ENCODE results near the gene COX20. TPM values are rescaled to one million over a fixed set of nuclear protein-coding genes. Genes with fewer than 3 reads are reported as not detected.

COX20 gene
- total and polyA plus RNA-seq, 2 donors from 2014 or later: 45.4 to 171 TPM

- intact Hi-C loops (cut with DNase I): no loop called here
- TF ChIP-seq CTCF (IDR thresholded peaks at IDR 0.05; ENCODE audit: borderline replicate concordance, extremely low read depth, insufficient read depth): no peak
- H3K4me3 ChIP-seq (ENCODE audit: low read length in 3 of 3): no peak overlapping the region
- no peaks in the 10 kb centered on the region for H3K27me3 ChIP-seq (ENCODE audit: control insufficient read depth, insufficient read depth, low read length)
- H3K9ac ChIP-seq (ENCODE audit: low read length in 3 of 3): no peak overlapping the region
- H3K27ac ChIP-seq (ENCODE audit: low read depth in 2 of 2, low read length in 2 of 2): no peak overlapping the region
- FAIRE-seq (no peak), DNase-seq (no peak)
- H3K4me1 ChIP-seq (ENCODE audit: control insufficient read depth in 2 of 3, insufficient read depth in 2 of 3, low read depth in 1 of 3, low read length in 3 of 3): peaks cover 0 to 5% (median 0%) of the 10 kb centered on the region in 3 donors
- peaks cover 24 to 51% (median 32%) of the 10 kb centered on the region in 3 donors for H3K36me3 ChIP-seq (ENCODE audit: control insufficient read depth in 2 of 3, insufficient read depth in 3 of 3, low read length in 3 of 3)
- H3K9me3 ChIP-seq (ENCODE audit: control insufficient read depth in 2 of 3, insufficient read depth in 1 of 3, low read length in 3 of 3): no peaks in the 10 kb centered on the region
Measured at GRCh38 chr1:244852694-244853093, 17.2 kb downstream of the COX20 start.

GRCh38 chr1:244854166-244854565 is 18.7 kb downstream of the COX20 start:
- TF ChIP-seq CTCF (IDR thresholded peaks at IDR 0.05; ENCODE audit: borderline replicate concordance, extremely low read depth, insufficient read depth): no peak
- FAIRE-seq: no peak
- Histone ChIP-seq H3K9ac (ENCODE audit: low read length in 3 of 3) (no peak overlapping the region), H3K36me3 (ENCODE audit: control insufficient read depth in 2 of 3, insufficient read depth in 3 of 3, low read length in 3 of 3) (peaks cover 32 to 59% (median 44%) of the 10 kb centered on the region in 3 donors), H3K4me3 (ENCODE audit: low read length in 3 of 3) (no peak overlapping the region), H3K27ac (ENCODE audit: low read depth in 2 of 2, low read length in 2 of 2) (no peak overlapping the region), H3K4me1 (ENCODE audit: control insufficient read depth in 2 of 3, insufficient read depth in 2 of 3, low read depth in 1 of 3, low read length in 3 of 3) (peaks cover 0 to 5% (median 4%) of the 10 kb centered on the region in 3 donors), H3K27me3 (ENCODE audit: control insufficient read depth, insufficient read depth, low read length) (no peaks in the 10 kb centered on the region), H3K9me3 (ENCODE audit: control insufficient read depth in 2 of 3, insufficient read depth in 1 of 3, low read length in 3 of 3) (no peaks in the 10 kb centered on the region)
- DNase-seq: no peak
- intact Hi-C loops (cut with DNase I): no loop called here

- intact Hi-C loops (cut with DNase I): no loop called here
- Histone ChIP-seq H3K36me3 (ENCODE audit: control insufficient read depth in 2 of 3, insufficient read depth in 3 of 3, low read length in 3 of 3) (peaks cover 34 to 66% (median 47%) of the 10 kb centered on the region in 3 donors), H3K9me3 (ENCODE audit: control insufficient read depth in 2 of 3, insufficient read depth in 1 of 3, low read length in 3 of 3) (no peaks in the 10 kb centered on the region), H3K4me1 (ENCODE audit: control insufficient read depth in 2 of 3, insufficient read depth in 2 of 3, low read depth in 1 of 3, low read length in 3 of 3) (peaks cover 0 to 8% (median 6%) of the 10 kb centered on the region in 3 donors), H3K27me3 (ENCODE audit: control insufficient read depth, insufficient read depth, low read length) (no peaks in the 10 kb centered on the region), H3K27ac (ENCODE audit: low read depth in 2 of 2, low read length in 2 of 2) (no peak overlapping the region), H3K4me3 (ENCODE audit: low read length in 3 of 3) (no peak overlapping the region), H3K9ac (ENCODE audit: low read length in 3 of 3) (no peak overlapping the region)
- no peak for TF ChIP-seq CTCF (IDR thresholded peaks at IDR 0.05; ENCODE audit: borderline replicate concordance, extremely low read depth, insufficient read depth)
- no peak for FAIRE-seq
- no peak for DNase-seq
Measured at GRCh38 chr1:244854865-244855578, 19.6 kb downstream of the COX20 start.

All from kidney (tissue), 14 donors.